Stomach (tissue), 4 donors: ENCODE data around the gene RRP36.

Experiments used
- CTCF ChIP-seq, 7 experiments: fragments of 450-650 bp in 4 of 7; fragments of 200-600 bp in 3 of 7; sonication (generic) in 3 of 7; IDR thresholded peaks; one replicate each; pipeline ENCODE4 v1.5.1; 2016 to 2019; ENCODE audit warnings: antibody characterized with exemption in 7 of 7, control low read depth in 2 of 7, mild to moderate bottlenecking in 1 of 7
- EP300 ChIP-seq: sonication (generic); formaldehyde crosslinking; IDR thresholded peaks from one replicate; pipeline ENCODE4 v1.6.1; 2017; ENCODE audit warnings: antibody characterized with exemption
- POLR2A ChIP-seq, 4 donors: fragments of 450-650 bp; IDR thresholded peaks; one replicate each; pipeline ENCODE4 v1.6.1; 2016; ENCODE audit warnings: antibody characterized with exemption in 4 of 4, control low read depth in 2 of 4, mild to moderate bottlenecking in 1 of 4, moderate library complexity in 1 of 4
- POLR2AphosphoS5 ChIP-seq, 3 donors: sonication (generic); formaldehyde crosslinking; IDR thresholded peaks; one replicate each; pipeline ENCODE4 v1.6.1; 2016; ENCODE audit warnings: antibody characterized with exemption in 3 of 3

- TF ChIP-seq CTCF (IDR thresholded peaks at IDR 0.05) (no peak), POLR2A (IDR thresholded peaks at IDR 0.05) (no peak), EP300 (no peak), POLR2AphosphoS5 (IDR thresholded peaks at IDR 0.05) (no peak)
Measured at GRCh38 chr6:43012364-43012763, 9.1 kb upstream of the RRP36 start.
